ENCODE results near the gene PDLIM1. TPM values are rescaled to one million over a fixed set of nuclear protein-coding genes. Genes with fewer than 3 reads are reported as not detected.
A peak's percentile ranks its signal among the peaks of the same experiment; 100 is the strongest.

Gene PDLIM1
- total and polyA plus RNA-seq, 9 of the 15 experiments (the other 6 are each of a cell fraction or from before 2014, with no cell fraction given), result 19.8 to 164 (median 39.1) TPM

DNA sequence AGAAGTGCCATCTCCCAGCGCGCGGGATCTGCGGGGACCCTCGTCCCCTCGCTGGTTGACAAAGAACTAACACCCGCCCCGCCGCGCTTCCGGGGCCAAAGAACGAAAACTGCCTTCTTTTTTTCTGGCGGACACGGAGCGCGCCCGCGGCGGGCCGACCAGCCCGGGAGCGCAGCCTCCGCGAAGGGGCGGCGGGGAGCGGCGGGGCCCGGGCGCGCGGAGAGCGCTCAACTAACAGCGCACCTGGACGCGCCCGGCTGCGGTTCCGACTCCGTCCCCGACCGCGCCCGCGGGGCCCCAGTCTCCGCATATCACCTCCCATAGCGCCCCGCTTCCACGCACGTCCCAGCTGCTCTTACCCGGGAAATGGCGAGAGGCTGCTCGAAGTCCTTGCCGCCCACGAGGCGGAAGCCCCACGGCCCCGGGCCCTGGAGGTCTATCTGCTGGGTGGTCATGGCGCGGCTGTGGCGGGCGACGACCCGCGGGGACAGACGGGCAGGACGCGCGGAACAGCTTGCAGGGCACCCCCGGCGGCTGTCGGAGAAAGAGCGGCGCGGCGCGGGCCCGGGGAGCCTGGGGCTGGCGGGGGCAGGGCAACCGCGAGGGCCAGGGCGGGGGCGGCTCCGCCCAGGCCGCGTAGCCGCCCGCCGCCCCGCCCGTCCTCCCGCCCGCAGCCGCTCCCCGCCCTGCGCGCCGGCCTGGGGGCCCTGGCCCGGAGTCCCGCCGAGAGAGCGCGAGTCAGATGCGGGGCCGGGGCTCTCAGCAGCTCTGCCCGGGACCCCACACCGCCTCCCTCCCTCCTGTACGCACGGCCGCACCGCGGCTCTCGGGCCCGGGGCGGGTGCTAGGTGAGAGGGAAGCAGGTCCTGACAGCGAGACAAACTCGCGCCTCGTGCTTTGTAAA, at the start of gene PDLIM1 (continued):
- TF ChIP-seq CLOCK (CRISPR knock-in tag; IDR thresholded peaks at IDR 0.05; ENCODE audit: borderline replicate concordance) (no peak), ZNF75A (CRISPR knock-in tag; IDR thresholded peaks at IDR 0.05) (no peak), RNF2 (IDR thresholded peaks at IDR 0.05) (no peak), POU5F1 (IDR thresholded peaks at IDR 0.05; ENCODE audit: borderline replicate concordance, low read depth, low read length, partially characterized antibody) (no peak), TCF7 (IDR thresholded peaks at IDR 0.05; ENCODE audit: borderline replicate concordance) (no peak), ZNF133 (CRISPR knock-in tag; IDR thresholded peaks at IDR 0.05) (no peak), SIRT6 (IDR thresholded peaks at IDR 0.05; ENCODE audit: low read depth, low read length) (no peak), POLR3A (IDR thresholded peaks at IDR 0.05; ENCODE audit: borderline replicate concordance, extremely low read depth, insufficient read depth, insufficient read length) (no peak), L3MBTL2 (IDR thresholded peaks at IDR 0.05) (peak; percentile 95; the same call in 1 of the 2 replicates), PHB (CRISPR knock-in tag; IDR thresholded peaks at IDR 0.05) (no peak), RBBP5 (IDR thresholded peaks at IDR 0.05; ENCODE audit: borderline replicate concordance, insufficient read depth, low read length, poor library complexity, severe bottlenecking) (peak; percentile 81), KDM5B (IDR thresholded peaks at IDR 0.05; ENCODE audit: insufficient replicate concordance, low read depth, low read length) (peak; percentile 52), ZBTB9 (CRISPR knock-in tag; IDR thresholded peaks at IDR 0.05) (no peak), ZFX (CRISPR knock-in tag; IDR thresholded peaks at IDR 0.05) (peak; percentile 74), ZEB2 (IDR thresholded peaks at IDR 0.05) (no peak), CBFA2T3 (IDR thresholded peaks at IDR 0.05) (no peak), SOX6 (IDR thresholded peaks at IDR 0.05) (0 out of 2 replicates have a peak, but pooled peaks have one; percentile 7), KLF16 (IDR thresholded peaks at IDR 0.05) (no peak), CSDE1 (IDR thresholded peaks at IDR 0.05) (no peak), EGR1 (conservative IDR thresholded peaks at IDR 0.05) (0 out of 2 replicates have a peak, but pooled peaks have one; percentile 7)
- TF ChIP-seq, protein P1, sequence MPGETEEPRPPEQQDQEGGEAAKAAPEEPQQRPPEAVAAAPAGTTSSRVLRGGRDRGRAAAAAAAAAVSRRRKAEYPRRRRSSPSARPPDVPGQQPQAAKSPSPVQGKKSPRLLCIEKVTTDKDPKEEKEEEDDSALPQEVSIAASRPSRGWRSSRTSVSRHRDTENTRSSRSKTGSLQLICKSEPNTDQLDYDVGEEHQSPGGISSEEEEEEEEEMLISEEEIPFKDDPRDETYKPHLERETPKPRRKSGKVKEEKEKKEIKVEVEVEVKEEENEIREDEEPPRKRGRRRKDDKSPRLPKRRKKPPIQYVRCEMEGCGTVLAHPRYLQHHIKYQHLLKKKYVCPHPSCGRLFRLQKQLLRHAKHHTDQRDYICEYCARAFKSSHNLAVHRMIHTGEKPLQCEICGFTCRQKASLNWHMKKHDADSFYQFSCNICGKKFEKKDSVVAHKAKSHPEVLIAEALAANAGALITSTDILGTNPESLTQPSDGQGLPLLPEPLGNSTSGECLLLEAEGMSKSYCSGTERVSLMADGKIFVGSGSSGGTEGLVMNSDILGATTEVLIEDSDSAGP (CRISPR knock-in tag; IDR thresholded peaks at IDR 0.05), result no peak
- TF ChIP-seq, protein P2, sequence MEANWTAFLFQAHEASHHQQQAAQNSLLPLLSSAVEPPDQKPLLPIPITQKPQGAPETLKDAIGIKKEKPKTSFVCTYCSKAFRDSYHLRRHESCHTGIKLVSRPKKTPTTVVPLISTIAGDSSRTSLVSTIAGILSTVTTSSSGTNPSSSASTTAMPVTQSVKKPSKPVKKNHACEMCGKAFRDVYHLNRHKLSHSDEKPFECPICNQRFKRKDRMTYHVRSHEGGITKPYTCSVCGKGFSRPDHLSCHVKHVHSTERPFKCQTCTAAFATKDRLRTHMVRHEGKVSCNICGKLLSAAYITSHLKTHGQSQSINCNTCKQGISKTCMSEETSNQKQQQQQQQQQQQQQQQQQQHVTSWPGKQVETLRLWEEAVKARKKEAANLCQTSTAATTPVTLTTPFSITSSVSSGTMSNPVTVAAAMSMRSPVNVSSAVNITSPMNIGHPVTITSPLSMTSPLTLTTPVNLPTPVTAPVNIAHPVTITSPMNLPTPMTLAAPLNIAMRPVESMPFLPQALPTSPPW (CRISPR knock-in tag; IDR thresholded peaks at IDR 0.05), result peak; percentile 93

Measured in K562 (cell line).